Activated T-cell treated with anti-CD3 and anti-CD28 coated beads, Interleukin-2, amount 50 U/mL, for 72 hours (primary cell): ENCODE data around the gene CALHM1. TPM values are rescaled to one million over a fixed set of nuclear protein-coding genes. Genes with fewer than 3 reads are reported as not detected.
"Not testable (repeated sequence)": the region's sequence is repeated elsewhere in the genome, so short reads cannot be mapped to it uniquely, and the experiment has no call there.

Experiments used
- ATAC-seq, 2 donors: fragments of 150-1000 bp; cut with Tn5 transposase; replicated peaks in 1 of 2; 2 replicates each; pipeline ENCODE4 v1.10.0; 2021; ENCODE audit warnings: moderate library complexity in 2 of 2, mild to moderate bottlenecking in 1 of 2
- DNase-seq, 2 donors: peaks; one replicate each; pipeline ENCODE4 v3.0.0; 2021 to 2022; ENCODE audit warnings: mixed read lengths in 1 of 2
- H3K27ac Mint-ChIP-seq: one replicate; pipeline ENCODE4 v1.8.0; 2022; ENCODE audit warnings: mild to moderate bottlenecking, moderate library complexity, mixed read lengths
- H3K27me3 Mint-ChIP-seq: one replicate; pipeline ENCODE4 v1.8.0; 2022; ENCODE audit warnings: low read depth, mixed read lengths
- H3K36me3 Mint-ChIP-seq, 2 donors: one replicate each; pipeline ENCODE4 v1.8.0; 2022; ENCODE audit warnings: mixed read lengths in 2 of 2, mild to moderate bottlenecking in 1 of 2; ENCODE audit not compliant: insufficient read depth in 2 of 2
- H3K4me1 Mint-ChIP-seq: one replicate; pipeline ENCODE4 v1.8.0; 2022; ENCODE audit warnings: low read depth, mixed read lengths
- H3K4me3 Mint-ChIP-seq, 2 donors: one replicate each; pipeline ENCODE4 v1.8.0; 2022; ENCODE audit warnings: mild to moderate bottlenecking in 2 of 2, mixed read lengths in 2 of 2, moderate library complexity in 2 of 2
- H3K9me3 Mint-ChIP-seq, 2 donors: one replicate each; pipeline ENCODE4 v1.8.0; 2022; ENCODE audit warnings: mixed read lengths in 2 of 2
- total RNA-seq, 2 donors: library from RNA; stranded (reverse); gene quantifications; one replicate each; pipeline ENCODE4 v1.2.3, GENCODE V29; 2022

Gene CALHM1
- total RNA-seq, 2 donors from 2014 or later = not detected

DNA sequence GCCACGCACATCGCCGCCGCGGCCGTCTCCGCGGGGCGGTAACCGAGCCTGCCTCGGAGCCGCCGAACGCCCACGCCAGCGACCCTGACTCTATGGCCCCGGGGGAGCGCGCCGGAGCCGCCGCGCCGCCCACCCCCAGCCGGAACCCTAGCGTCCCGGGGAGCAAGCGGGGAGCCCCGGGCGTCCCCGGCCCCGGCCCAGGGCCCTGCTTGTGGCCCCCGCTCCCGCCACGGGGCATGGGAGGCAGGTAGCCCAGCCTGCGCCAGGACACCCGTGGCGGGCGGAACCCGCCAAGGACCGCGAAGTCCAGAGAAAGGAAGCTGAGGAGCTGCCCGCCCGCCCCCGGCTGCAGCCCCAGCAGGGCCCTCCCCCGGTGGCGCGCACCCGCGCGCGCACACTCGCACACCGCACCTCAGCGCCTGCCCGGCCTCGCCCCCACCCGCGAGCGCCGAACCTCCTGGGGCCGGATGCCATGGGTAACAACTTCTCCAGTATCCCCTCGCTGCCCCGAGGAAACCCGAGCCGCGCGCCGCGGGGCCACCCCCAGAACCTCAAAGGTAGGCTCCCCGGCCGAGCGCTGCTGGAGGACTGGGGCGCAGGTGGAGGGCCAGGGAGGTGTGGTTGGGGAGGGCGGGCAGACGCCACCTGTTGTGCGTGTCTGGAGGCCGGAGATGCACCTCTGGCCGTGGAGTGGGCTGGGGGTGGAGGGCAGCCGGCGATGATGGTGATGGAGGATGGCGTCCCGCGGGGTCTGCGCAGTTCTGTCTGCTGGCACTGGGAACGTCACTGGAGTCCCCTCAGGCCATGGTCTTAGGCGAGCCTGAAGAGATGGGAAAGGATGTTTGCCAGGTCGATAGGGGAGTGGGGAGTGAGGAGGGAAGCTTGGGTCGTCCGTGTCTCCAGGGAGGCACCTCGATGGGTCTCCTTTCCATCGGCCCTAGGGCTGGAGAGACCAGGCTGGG, 35.5 kb upstream of the CALHM1 start:
- peak overlapping the region; percentile 64 to 72 for H3K4me3 Mint-ChIP-seq
- no peaks in the 10 kb centered on the region for H3K9me3 Mint-ChIP-seq
- H3K27me3 Mint-ChIP-seq = peaks cover 64% of the 10 kb centered on the region
- H3K4me1 Mint-ChIP-seq = peaks cover 33% of the 10 kb centered on the region
- no peak overlapping the region for H3K27ac Mint-ChIP-seq
- H3K36me3 Mint-ChIP-seq = no peaks in the 10 kb centered on the region
- ATAC-seq (peak; percentile 53 to 68), DNase-seq (peak; percentile 49 to 60)

DNA sequence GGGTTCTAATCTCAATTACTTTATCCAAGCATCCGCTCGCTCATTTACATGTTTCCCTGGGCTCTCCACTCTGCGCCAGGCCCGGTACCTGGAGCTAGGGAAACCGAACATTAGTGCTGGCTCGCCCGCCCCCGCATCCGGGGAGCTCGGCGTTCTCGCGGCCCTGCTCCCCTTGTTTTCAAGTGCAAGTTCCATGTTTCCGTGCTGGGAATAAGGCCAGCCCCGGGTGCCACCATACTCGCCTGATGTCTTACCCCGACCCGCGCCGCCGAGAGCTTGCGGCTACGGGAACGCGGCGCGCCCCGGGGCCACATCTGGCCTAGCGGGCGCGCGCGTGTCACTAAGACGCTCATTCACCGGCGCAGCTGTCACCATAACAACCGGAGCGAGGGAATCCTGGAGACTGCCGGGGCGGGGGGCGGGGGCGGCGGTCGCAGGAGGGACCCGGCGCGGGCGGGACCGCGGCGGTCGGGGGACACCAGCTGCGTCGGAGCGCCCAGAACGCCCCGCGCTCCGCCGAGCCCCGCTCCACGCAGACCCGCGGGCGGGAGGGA, 34.7 kb upstream of the CALHM1 start, which contains the start of gene NEURL1:
Gene NEURL1, plus strand, starts transcription at position 344 of the 554 bp plus-strand sequence. CDS start 683 bp downstream, outside the sequence.
- ATAC-seq (peak; percentile 35 to 47), DNase-seq (peak; percentile 25 to 29)
- Mint-ChIP-seq H3K27me3 (peaks cover 56% of the 10 kb centered on the region), H3K27ac (no peak within 1 kb of the TSS), H3K4me1 (peaks cover 32% of the 10 kb centered on the region), H3K9me3 (no peaks in the 10 kb centered on the region), H3K4me3 (peak within 1 kb of the TSS; percentile 87), H3K36me3 (no peaks in the 10 kb centered on the region)

DNA sequence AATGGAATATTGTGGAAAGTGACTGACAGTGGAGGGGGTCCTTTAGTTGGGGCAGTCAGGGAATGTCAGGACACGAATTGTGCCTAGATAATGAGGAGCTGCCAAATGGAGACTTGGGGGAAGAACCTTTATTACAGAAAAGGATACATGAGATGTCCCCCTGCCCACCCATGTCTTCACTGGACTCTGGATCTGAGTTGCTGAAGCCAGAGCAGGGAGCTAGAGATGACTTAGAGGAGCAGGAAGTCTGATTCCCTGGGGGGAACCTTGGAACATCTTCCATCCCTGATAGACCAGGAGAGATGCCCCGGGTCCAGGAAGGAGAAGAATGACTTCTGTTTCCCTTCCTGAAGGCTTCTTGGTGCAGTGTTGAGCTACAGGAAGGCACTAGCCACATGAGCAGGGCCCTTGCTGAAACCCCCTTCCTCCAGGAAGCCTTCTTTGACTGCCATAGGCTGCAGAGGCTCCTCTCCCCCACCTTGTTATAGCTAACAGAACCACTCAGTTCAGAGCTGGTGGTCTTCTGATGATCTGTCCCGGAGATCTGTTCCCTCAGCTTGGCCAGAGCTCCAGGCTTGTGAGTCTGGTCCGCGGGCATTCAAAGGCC, 34.1 kb upstream of the CALHM1 start:
- Mint-ChIP-seq H3K4me3 (peak overlapping the region; percentile 87), H3K36me3 (no peaks in the 10 kb centered on the region), H3K27ac (no peak overlapping the region), H3K9me3 (no peaks in the 10 kb centered on the region), H3K27me3 (peaks cover 52% of the 10 kb centered on the region), H3K4me1 (peaks cover 32% of the 10 kb centered on the region)
- no peak for ATAC-seq
- DNase-seq = no peak

DNA sequence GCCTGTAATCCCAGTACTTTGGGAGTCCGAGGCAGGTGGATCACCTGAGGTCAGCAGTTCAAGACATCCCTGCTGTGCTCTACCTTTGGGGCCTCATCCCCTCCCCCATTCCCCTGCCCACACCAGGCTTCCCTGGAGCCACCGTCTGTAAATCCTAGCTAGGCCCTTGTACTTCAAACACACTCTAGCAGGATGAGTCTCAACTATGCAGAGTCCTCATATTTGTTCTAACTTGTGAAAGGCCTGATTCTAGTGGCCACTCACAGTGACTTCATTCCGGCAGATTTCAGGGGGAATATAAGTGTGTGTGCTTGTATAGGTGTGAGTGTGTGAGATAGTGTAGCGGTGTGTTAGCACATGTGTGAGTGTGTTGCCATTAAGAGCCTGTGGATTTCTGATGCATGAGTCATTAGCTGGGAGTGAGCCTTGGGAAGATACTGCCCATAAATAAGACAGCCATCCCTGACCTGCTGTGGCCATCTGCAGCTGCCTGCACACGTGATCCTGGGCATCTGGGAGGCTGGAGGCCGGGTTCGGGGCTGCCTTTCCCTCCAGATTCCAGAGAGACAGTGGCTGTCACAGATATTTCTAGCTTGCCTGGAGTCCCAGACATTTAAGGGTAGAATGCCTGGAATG, 33.1 kb upstream of the CALHM1 start:
- DNase-seq = no peak
- H3K27me3 Mint-ChIP-seq = peaks cover 43% of the 10 kb centered on the region
- H3K9me3 Mint-ChIP-seq = no peaks in the 10 kb centered on the region
- H3K4me3 Mint-ChIP-seq = no peak overlapping the region
- H3K4me1 Mint-ChIP-seq = peaks cover 32% of the 10 kb centered on the region
- ATAC-seq = no peak
- no peaks in the 10 kb centered on the region for H3K36me3 Mint-ChIP-seq
- H3K27ac Mint-ChIP-seq = no peak overlapping the region

DNA sequence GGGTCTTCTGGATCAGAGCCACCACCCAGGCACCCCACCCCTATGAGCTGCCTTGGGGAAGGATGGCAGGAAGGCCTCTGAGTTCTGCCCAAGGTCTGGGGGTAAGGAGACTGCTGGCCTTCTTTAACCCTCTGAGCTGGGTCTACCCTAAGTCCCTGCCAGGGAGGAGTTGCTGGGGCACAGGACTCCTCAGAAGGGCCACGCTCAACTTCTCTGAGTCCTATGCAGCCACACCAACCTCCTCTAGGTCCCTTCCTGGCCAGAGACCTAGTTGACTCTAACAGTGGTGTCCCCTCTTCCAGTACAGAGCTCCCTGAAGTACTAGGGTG, 32.2 kb upstream of the CALHM1 start:
- no peak overlapping the region for H3K27ac Mint-ChIP-seq
- H3K4me3 Mint-ChIP-seq = no peak overlapping the region
- H3K36me3 Mint-ChIP-seq = no peaks in the 10 kb centered on the region
- H3K9me3 Mint-ChIP-seq = no peaks in the 10 kb centered on the region
- peaks cover 32% of the 10 kb centered on the region for H3K4me1 Mint-ChIP-seq
- ATAC-seq (peak; percentile 20 to 31), DNase-seq (no peak)
- H3K27me3 Mint-ChIP-seq = peaks cover 38% of the 10 kb centered on the region

DNA sequence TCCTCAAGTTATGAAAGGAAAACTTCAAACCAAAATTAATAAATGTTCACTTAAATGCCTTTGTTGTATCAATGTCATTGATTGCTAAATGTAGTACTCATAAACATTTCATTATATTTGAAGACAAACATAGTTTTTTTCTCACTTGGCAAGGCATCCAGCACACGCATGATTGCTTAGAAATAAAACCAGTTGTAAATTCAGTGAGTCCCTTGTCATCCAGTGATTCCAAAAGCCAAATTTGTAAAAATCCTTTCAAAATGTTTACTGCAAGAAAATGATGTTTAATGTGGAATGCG, 28.7 kb upstream of the CALHM1 start:
- peaks cover 24% of the 10 kb centered on the region for H3K4me1 Mint-ChIP-seq

DNA sequence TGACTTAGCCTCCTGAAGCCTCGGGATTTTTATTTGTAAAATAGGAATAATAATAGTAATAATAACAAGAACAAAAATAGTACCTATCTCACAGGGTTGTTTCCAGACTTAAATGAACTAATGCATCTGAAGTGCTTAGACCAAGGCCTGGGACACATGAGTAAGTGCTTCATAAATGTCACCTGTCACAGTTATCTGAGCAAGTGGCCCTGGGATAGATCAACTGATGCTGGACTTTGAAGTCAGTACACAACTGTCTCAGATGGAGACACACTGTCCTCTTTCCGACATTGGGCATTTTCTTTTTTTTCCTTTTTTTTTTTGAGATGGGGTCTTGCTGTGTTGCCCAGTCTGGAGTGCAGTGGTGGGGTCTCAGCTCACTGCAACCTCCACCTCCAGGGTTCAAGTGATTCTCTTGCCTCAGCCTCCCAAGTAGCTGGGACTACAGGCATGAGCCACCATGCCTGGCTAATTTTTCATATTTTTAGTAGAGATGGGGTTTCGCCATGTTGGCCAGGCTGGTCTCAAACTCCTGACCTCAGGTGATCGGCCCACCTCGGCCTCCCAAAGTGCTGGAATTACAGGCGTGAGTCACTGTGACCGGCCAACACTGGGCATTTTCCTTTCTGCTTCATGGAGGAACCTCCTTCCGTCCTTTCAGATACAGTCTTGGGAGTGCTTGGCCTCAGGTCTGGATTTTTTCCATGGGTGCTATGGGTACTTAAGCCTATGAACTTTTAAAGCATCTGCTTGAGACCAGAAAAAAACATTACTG, 28.1 kb upstream of the CALHM1 start:
- H3K4me1 Mint-ChIP-seq = peaks cover 19% of the 10 kb centered on the region
- H3K27me3 Mint-ChIP-seq, H3K4me3 Mint-ChIP-seq, ATAC-seq, H3K36me3 Mint-ChIP-seq, H3K9me3 Mint-ChIP-seq, DNase-seq, H3K27ac Mint-ChIP-seq: not testable (repeated sequence)

More for the DNA sequence above, 28.7 kb upstream of the CALHM1 start:
- Mint-ChIP-seq H3K27ac (no peak overlapping the region), H3K27me3 (peaks cover 9% of the 10 kb centered on the region), H3K36me3 (no peaks in the 10 kb centered on the region), H3K4me3 (no peak overlapping the region), H3K9me3 (no peaks in the 10 kb centered on the region)
- DNase-seq (no peak), ATAC-seq (no peak)

DNA sequence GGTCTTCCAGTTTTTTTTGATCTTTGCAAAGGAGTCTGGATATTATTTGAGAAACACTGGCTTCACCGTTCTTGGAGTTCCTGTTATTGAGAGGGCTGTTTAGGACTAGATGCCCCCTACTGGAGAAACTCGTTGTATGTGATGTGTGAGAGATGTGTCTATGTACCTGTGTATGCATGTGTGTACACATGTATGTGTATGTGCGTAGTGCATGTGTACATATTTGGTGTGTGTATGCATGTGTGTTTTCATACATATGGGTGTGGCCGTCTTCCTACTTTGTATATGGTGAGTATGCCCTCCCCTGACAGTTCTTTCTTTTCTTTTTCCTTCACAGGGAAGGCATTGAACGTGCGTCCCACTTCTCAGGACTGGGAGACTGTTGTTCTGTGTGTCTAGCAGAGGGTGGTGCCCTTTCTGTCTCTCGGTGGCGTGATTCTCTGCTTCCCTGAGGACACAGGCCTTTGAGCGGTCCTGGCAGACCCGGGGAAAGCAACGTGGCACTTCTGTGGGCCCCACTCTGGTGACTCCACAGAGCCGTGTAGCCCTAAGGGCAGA, 23.4 kb upstream of the CALHM1 start:
- no peak overlapping the region for H3K27ac Mint-ChIP-seq
- H3K36me3 Mint-ChIP-seq = no peaks in the 10 kb centered on the region
- no peaks in the 10 kb centered on the region for H3K27me3 Mint-ChIP-seq
- peak; percentile 29 to 43 for DNase-seq
- H3K9me3 Mint-ChIP-seq = no peaks in the 10 kb centered on the region
- H3K4me3 Mint-ChIP-seq = no peak overlapping the region
- no peaks in the 10 kb centered on the region for H3K4me1 Mint-ChIP-seq
- peak; percentile 79 for ATAC-seq

DNA sequence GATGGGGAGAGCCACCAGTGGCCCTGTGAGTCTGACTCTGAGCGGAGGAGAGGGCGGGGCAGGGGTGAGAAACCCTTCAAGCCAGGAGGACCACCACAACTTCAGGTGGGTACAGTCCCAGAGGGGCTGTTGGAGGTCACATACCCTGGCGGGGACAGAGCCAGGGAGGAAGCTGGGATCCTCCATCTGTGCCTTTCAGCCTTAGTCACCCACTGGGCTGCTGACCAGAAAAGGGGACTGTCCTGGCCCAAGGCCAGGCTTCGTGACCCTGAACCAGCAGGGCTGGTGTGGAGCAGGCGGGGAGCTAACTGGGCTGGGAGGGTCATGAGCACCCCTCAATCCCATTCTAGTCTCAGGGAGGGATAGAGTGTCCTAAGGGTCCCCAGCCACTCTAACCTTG, 21.8 kb upstream of the CALHM1 start:
- no peaks in the 10 kb centered on the region for H3K36me3 Mint-ChIP-seq

DNA sequence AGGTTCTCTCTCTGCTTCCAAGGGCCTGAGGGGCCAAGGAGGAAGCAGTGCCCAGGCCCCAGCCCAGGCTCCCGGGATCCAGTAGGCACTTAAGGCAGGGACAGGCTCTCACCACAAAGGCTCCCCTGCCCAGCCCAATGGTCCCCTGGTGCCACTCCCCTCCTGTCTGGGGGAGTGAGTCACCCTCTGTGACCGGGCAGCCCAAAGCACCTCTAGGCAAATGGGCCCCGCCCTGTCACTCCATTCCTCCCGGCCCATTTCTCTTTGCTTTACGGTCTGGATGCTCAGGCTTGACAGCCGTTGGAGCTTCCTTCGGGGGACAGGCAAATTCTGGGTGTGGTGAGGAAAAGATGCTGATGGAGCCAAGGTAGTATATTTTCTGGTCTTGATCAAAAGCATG, 20.4 kb upstream of the CALHM1 start, which contains the start of gene CALHM3:
Gene CALHM3, minus strand, starts transcription at position 106 of the 400 bp plus-strand sequence. CDS start 208 bp downstream, outside the sequence.
- no peaks in the 10 kb centered on the region for H3K9me3 Mint-ChIP-seq
- H3K36me3 Mint-ChIP-seq = no peaks in the 10 kb centered on the region
- no peak for DNase-seq
- ATAC-seq = no peak
- peaks cover 9% of the 10 kb centered on the region for H3K4me1 Mint-ChIP-seq
- no peak within 1 kb of the TSS for H3K4me3 Mint-ChIP-seq
- no peak within 1 kb of the TSS for H3K27ac Mint-ChIP-seq
- no peaks in the 10 kb centered on the region for H3K27me3 Mint-ChIP-seq

More for the DNA sequence above, 21.8 kb upstream of the CALHM1 start:
- ATAC-seq (no peak), DNase-seq (no peak)
- Mint-ChIP-seq H3K27me3 (no peaks in the 10 kb centered on the region), H3K4me1 (peaks cover 9% of the 10 kb centered on the region), H3K27ac (no peak overlapping the region), H3K4me3 (no peak overlapping the region), H3K9me3 (no peaks in the 10 kb centered on the region)

DNA sequence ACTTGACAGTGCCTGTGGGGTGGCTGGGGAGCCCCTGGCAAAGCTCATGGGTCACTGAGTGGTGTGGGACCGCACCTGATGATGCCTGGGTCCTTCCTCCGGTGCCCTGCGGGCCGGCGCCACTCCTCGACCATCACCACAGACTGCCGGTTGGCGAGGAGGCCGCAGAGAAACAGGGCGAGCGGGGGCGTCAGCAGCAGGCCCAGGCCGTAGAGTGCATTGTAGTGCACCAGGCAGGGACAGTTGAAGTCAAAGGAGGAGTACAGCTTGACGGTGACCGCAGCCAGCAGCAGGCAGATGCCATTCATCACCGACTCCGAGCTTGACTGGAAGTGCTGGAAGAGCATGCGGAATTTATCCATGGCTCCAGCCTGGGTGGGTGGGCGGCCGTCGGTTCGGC, 20.0 kb upstream of the CALHM1 start:
- ATAC-seq = no peak
- no peaks in the 10 kb centered on the region for H3K36me3 Mint-ChIP-seq
- no peaks in the 10 kb centered on the region for H3K27me3 Mint-ChIP-seq
- DNase-seq = no peak
- peaks cover 9% of the 10 kb centered on the region for H3K4me1 Mint-ChIP-seq
- H3K4me3 Mint-ChIP-seq = no peak overlapping the region
- H3K9me3 Mint-ChIP-seq = no peaks in the 10 kb centered on the region
- no peak overlapping the region for H3K27ac Mint-ChIP-seq

DNA sequence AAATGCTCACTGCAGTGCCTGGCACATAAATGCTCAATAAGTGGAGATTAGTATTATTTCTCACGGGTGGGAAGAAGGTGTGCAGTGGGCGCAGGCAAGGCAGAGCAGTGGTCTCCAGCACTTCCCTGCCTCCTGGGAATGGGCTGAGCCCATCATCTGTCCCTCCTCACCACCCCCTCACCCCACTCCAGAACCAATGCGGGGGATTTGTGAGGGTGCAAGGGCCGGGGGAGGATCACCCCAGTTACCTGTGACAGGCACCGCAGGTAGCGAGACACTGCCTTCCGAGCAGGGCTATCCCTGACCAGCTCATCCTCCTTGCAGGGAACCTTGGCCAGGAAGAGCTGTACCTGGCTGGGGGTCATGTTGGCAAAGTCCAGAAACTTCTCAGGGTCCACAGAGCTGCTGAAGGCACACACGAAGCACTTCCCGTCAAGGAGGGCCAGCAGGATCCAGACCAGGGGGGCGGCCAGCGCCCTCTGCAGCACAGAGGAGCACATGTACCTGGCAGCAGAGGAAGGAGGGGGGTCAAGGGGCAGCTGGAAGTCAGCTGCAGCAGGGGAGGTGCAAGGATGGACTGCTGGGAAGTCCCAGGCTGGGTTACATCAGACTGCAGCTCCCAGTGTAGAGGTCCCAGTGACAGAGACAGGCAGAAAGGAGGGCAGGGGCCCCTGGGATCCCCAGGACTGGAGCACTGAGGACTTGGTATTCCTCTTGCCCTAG, 17.5 kb upstream of the CALHM1 start:
- peak overlapping the region; percentile 23 for H3K27ac Mint-ChIP-seq
- H3K4me1 Mint-ChIP-seq = peaks cover 24% of the 10 kb centered on the region
- no peaks in the 10 kb centered on the region for H3K36me3 Mint-ChIP-seq
- H3K4me3 Mint-ChIP-seq = no peak overlapping the region
- no peaks in the 10 kb centered on the region for H3K27me3 Mint-ChIP-seq
- DNase-seq (peak; percentile 17 to 51), ATAC-seq (peak; percentile 50 to 72)
- no peaks in the 10 kb centered on the region for H3K9me3 Mint-ChIP-seq
